ENCODE data around the gene NUP107. TPM values are rescaled to one million over a fixed set of nuclear protein-coding genes. Genes with fewer than 3 reads are reported as not detected.

The NUP107 gene
- total RNA-seq, 2 experiments from 2014 or later = 106 to 126 TPM

DNA sequence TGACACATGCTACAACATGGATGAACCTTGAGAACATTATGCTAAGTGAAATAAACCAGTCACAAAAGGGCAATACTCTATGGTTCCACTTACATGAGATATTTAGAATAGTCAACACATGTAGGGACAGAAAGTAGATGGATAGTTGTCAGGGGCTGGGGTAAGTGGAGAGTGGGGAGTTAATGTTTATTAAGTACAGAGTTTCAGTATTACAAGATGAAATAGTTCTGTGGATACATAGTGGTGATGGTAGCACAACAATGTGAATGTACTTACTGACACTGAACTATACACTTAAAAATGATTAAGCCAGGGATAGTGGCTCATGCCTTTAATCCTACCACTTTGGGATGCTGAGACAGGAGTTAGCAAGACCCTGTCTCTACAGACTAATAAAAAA lies 8.7 kb downstream of the NUP107 start:
- ChIA-PET POLR2A (interaction anchor here (0.6 kb wide), 1 partner anchor 18 kb away, joined by 3 read pairs; no protein-coding TSS in a partner anchor), CTCF (ENCODE audit: unreplicated experiment) (no interaction called here)
- no TSS peak for BruUV-seq (replicated peaks)
- TF ChIP-seq, protein P1, sequence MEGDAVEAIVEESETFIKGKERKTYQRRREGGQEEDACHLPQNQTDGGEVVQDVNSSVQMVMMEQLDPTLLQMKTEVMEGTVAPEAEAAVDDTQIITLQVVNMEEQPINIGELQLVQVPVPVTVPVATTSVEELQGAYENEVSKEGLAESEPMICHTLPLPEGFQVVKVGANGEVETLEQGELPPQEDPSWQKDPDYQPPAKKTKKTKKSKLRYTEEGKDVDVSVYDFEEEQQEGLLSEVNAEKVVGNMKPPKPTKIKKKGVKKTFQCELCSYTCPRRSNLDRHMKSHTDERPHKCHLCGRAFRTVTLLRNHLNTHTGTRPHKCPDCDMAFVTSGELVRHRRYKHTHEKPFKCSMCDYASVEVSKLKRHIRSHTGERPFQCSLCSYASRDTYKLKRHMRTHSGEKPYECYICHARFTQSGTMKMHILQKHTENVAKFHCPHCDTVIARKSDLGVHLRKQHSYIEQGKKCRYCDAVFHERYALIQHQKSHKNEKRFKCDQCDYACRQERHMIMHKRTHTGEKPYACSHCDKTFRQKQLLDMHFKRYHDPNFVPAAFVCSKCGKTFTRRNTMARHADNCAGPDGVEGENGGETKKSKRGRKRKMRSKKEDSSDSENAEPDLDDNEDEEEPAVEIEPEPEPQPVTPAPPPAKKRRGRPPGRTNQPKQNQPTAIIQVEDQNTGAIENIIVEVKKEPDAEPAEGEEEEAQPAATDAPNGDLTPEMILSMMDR (conservative IDR thresholded peaks at IDR 0.05; ENCODE audit: low read length) = no peak
- no peak for TF ChIP-seq EZH2phosphoT487 (IDR thresholded peaks at IDR 0.05; ENCODE audit: borderline replicate concordance, low read depth, low read length)
- H3K4me3 ChIP-seq (ENCODE audit: low read depth, low read length, poor library complexity, severe bottlenecking) = no peak overlapping the region
- no peaks in the 10 kb centered on the region for H3K4me1 ChIP-seq (ENCODE audit: insufficient read depth, low read length, poor library complexity, severe bottlenecking)
- no peak overlapping the region for H2AFZ ChIP-seq (ENCODE audit: low read length)
- no peaks in the 10 kb centered on the region for H4K20me1 ChIP-seq (ENCODE audit: insufficient read depth, low read length)
- no peaks in the 10 kb centered on the region for H3K9me3 ChIP-seq (ENCODE audit: low read length)
- intact Hi-C loops (cut with micrococcal nuclease; ENCODE audit: unreplicated experiment) = no loop called here
- no peaks in the 10 kb centered on the region for H3K79me2 ChIP-seq (ENCODE audit: insufficient read depth, low read depth, low read length)
- peaks cover 92% of the 10 kb centered on the region for H3K36me3 ChIP-seq (ENCODE audit: insufficient read depth, low read length)
- DNase-seq (ENCODE audit: low spot score) = no peak
- H3K9me2 ChIP-seq (ENCODE audit: insufficient read depth, low read length) = no peaks in the 10 kb centered on the region
- no peak overlapping the region for H3K4me2 ChIP-seq (ENCODE audit: low read length)
- H3K27ac ChIP-seq (ENCODE audit: low read depth, low read length, poor library complexity, severe bottlenecking) = no peak overlapping the region

DNA sequence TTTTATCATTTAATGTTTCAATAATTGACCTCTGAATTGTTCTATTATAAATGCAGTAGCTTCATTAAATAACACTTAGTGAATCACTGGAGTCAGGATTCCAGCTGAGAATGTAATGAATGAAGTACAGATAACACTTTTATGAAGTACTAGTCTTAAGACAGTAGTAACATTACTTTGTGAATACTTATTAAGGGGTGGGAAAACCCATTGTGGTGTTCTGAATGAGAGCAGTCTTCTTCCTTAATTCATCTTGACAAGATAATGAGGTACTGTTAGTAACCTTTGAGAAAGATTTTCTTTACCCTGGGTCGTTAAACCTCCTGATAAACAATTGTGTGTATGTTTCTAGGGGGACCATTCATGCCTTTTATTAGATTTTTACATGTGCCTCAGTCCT lies 12.7 kb downstream of the NUP107 start:
- H3K27ac ChIP-seq (ENCODE audit: low read depth, low read length, poor library complexity, severe bottlenecking) = no peak overlapping the region
- H3K4me2 ChIP-seq (ENCODE audit: low read length) = no peak overlapping the region
- TF ChIP-seq, protein P1 (conservative IDR thresholded peaks at IDR 0.05; ENCODE audit: low read length) = no peak
- no peak for TF ChIP-seq EZH2phosphoT487 (IDR thresholded peaks at IDR 0.05; ENCODE audit: borderline replicate concordance, low read depth, low read length)
- BruUV-seq (replicated peaks) = no TSS peak
- H3K9me2 ChIP-seq (ENCODE audit: insufficient read depth, low read length) = no peaks in the 10 kb centered on the region
- no peaks in the 10 kb centered on the region for H3K4me1 ChIP-seq (ENCODE audit: insufficient read depth, low read length, poor library complexity, severe bottlenecking)
- no peaks in the 10 kb centered on the region for H3K9me3 ChIP-seq (ENCODE audit: low read length)
- intact Hi-C loops (cut with micrococcal nuclease; ENCODE audit: unreplicated experiment) = no loop called here
- no peak overlapping the region for H2AFZ ChIP-seq (ENCODE audit: low read length)
- no peaks in the 10 kb centered on the region for H4K20me1 ChIP-seq (ENCODE audit: insufficient read depth, low read length)
- POLR2A ChIA-PET = no interaction called here
- H3K36me3 ChIP-seq (ENCODE audit: insufficient read depth, low read length) = peaks cover 95% of the 10 kb centered on the region
- H3K4me3 ChIP-seq (ENCODE audit: low read depth, low read length, poor library complexity, severe bottlenecking) = no peak overlapping the region
- no peaks in the 10 kb centered on the region for H3K79me2 ChIP-seq (ENCODE audit: insufficient read depth, low read depth, low read length)
- DNase-seq (ENCODE audit: low spot score) = no peak
- CTCF ChIA-PET (ENCODE audit: unreplicated experiment) = no interaction called here

DNA sequence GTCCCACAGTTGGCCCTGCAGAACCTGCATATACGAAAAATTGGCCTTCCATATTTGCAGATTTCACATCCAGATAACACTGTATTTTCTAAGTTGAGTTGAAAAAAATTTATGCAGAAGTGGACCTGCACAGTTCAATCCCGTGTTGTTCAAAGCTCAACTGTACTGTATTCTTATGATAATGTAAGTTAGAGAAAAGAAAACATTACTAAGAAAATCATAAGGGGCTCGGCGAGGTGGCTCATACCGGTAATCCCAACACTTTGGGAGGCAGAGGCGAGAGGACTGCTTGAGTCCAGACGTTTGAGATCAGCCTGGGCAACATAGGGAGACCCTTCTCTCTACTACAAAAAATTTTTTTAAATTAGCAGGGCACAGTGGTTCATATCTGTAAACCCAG lies 41.0 kb downstream of the NUP107 start:
- Histone ChIP-seq H3K79me2 (ENCODE audit: insufficient read depth, low read depth, low read length) (0 out of 2 replicates have a peak, but pooled peaks cover 4% of the 10 kb centered on the region), H3K27ac (ENCODE audit: low read depth, low read length, poor library complexity, severe bottlenecking) (no peak overlapping the region), H2AFZ (ENCODE audit: low read length) (no peak overlapping the region), H4K20me1 (ENCODE audit: insufficient read depth, low read length) (no peaks in the 10 kb centered on the region), H3K4me3 (ENCODE audit: low read depth, low read length, poor library complexity, severe bottlenecking) (no peak overlapping the region), H3K4me2 (ENCODE audit: low read length) (no peak overlapping the region), H3K4me1 (ENCODE audit: insufficient read depth, low read length, poor library complexity, severe bottlenecking) (no peaks in the 10 kb centered on the region), H3K9me2 (ENCODE audit: insufficient read depth, low read length) (no peaks in the 10 kb centered on the region), H3K36me3 (ENCODE audit: insufficient read depth, low read length) (peaks cover 96% of the 10 kb centered on the region), H3K9me3 (ENCODE audit: low read length) (peaks cover 3% of the 10 kb centered on the region; the same call in 1 of the 2 replicates)
- ChIA-PET POLR2A (interaction anchor here (1.9 kb wide), 1 partner anchor 103 kb away, joined by 5 read pairs; no protein-coding TSS in a partner anchor), CTCF (ENCODE audit: unreplicated experiment) (no interaction called here)
- TF ChIP-seq, protein P1 (conservative IDR thresholded peaks at IDR 0.05; ENCODE audit: low read length) = no peak
- TF ChIP-seq EZH2phosphoT487 (IDR thresholded peaks at IDR 0.05; ENCODE audit: borderline replicate concordance, low read depth, low read length) = no peak
- intact Hi-C loops (cut with micrococcal nuclease; ENCODE audit: unreplicated experiment) = no loop called here
- DNase-seq (ENCODE audit: low spot score) = no peak
- BruUV-seq (replicated peaks) = no TSS peak

Data from OCI-LY7 (cell line).